HT1080 (cell line): ENCODE results near the gene GEMIN5. TPM values are rescaled to one million over a fixed set of nuclear protein-coding genes. Genes with fewer than 3 reads are reported as not detected.

Source experiments
- DNase-seq: peaks from one replicate; pipeline ENCODE4 v3.0.0-alpha.2; 2015; ENCODE audit warnings: low read depth
- total RNA-seq: library from RNA; depleted of rRNA; stranded (reverse); fragments of >200 nt; shearing (Covaris generic); gene quantifications from 2 replicates; pipeline ENCODE4 v1.2.3, GENCODE V29; 2014; rRNA removed

GEMIN5 gene
- total RNA-seq, 1 experiment from 2014 or later: 28.6 TPM

DNA sequence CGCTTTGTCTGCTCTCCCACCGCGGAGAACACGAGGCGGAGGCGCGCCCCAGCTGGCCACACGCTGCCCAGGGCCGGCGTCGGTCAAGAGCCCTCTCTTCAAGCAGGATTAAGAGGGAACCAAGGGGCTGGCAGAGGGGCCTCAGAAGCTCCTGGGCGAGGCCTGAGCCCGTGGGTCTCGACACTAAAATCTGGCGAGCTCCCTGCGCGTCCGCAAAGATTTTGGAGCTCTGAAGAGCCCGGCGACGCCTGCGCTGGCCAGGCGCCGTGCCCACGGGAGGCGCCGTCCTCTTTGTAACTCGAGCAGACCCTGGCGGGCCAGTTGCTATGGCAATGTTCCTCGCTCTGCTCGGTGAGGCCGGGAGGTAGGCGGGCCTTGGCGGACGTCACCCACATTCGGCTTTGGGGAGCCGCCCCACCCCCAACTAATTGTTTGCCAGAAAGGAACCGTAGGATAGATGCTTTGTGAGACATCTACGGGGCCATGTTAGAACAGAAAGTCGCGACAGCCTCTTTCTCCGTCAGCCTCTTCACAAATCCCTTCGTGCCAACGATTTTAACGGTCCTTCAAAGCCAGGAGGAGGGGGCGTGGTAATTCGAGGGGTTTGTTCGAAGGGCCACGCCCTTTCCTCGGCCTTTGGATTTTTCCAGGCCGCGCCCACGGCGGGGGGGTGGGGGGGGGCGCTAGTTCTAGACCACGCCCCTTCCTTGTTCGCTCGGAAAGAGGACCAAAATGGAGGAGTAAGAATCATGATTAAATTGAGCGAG, 80.3 kb downstream of the GEMIN5 start:
- peak; percentile 95 for DNase-seq

DNA sequence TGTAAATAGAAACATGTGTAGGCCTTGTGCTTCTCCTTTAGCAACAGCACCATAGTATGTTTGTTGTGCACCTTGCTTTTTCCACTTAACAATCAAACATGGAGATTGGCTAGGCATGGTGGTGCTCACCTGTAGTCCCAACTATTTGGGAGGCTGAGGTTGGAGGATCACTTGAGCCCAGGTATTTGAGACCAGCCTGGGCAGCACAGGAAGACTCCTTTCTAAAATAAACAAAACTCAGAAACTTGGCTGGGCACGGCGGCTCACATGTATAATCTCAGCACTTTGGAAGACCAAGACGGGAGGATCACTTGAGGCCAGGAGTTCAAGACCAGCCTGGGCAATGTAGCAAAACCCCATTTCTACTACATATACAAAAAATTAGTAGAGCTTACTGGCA, 86.7 kb downstream of the GEMIN5 start:
- DNase-seq: no peak

DNA sequence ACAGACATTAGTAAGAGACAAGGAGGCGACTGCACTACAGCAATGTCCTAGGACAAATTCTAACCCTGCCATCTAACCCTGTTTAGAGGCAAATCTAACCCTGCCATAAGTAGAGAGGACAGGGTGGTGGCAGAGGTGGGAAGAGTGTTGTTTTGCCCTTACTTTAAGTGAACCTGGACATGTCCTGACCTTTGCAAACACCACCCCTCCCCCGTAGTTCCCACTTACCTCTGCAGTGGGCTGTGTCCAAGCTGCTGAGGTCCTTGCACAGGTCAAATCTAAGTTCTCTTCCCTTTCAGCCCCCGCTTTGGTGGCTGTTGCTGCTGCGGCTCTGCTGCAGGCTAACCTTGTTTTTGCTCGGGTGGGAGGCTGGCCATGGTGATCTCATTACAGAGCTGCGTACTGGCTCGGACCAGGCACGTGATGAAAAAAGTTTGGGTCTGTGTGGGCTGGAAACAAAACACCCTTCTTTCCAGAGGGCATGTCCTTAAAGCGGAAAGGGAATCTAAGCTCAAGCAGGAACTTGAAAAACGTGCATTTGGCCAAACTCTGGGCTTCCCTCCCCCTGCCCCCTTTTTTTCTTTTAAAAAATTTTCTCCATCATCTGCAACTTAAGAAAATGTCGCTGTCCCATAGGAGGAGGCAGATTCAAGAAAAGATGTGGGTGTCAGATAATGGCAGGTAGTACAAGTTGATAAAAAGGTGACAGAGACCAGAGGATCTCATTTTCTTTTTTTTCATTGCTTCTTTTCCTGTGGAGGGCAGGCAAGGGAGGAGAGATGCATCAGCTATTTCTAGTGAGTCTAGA, 87.6 kb downstream of the GEMIN5 start, which contains the start of gene FAXDC2:
Gene FAXDC2 (minus strand): TSS at position 349 of the 808 bp plus-strand sequence. CDS start 12,425 bp downstream, outside the sequence.
- peak; percentile 68 for DNase-seq

DNA sequence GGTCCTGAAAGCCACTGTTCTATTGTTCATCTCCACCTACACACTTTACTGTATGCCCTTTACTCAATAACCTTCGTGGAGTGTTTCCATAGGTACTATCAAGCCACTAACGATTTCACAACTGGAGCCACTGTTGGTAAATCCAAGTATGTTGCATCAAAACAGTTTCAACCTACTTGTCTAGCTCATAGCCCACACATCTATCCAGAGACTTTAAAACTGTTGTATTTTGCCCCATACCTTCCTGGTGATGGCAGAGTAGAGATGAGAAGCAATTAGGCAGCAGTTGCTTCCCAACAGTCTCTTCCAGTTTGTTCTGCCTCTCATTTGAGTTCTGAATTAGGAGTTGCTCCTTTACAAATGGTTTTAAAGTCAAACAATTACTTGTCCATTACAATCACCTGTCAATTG, 88.2 kb downstream of the GEMIN5 start:
- no peak for DNase-seq

DNA sequence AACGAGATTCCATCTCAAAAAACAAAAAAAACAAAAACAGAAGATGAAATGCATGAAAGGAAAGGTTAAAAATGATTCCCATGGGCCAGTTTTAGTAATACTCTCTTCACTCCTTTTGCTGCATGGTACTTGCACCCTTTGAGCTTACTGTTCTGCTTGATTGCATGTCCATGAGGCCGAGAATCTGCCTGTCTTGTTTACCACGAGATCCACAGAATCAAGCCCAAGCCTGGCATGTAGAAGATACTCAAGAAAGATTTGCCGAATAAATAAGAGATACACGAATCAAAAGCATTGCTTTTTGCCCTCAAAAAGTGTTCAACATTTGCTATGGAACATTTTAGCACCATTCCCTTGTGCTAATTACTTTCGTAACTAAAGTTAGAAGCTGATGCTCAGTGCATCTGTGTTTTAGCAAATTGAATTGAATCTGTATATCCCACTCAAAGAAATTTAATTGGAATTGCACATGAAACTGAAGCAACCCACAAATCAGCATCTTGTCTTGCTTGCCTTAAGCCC, 88.7 kb downstream of the GEMIN5 start:
- DNase-seq: no peak

DNA sequence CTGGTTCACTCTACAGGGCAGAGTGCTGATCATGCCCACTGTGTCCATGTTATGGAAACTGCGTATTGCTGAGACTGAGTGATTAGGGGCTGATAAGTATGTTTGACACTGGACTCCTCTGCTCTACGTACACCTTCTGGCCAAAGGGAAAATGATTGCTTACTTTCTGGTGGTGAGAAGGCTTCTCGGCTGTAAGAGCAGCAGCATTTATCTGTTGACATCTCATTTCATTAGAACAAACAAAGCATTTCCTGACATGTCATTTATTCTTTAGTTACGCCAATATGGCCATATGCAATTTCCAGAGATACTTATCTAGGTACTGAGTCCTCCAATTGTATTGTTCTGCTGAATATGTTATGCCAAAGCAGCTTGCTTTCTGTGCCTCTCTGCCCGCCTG, 93.2 kb downstream of the GEMIN5 start:
- no peak for DNase-seq

DNA sequence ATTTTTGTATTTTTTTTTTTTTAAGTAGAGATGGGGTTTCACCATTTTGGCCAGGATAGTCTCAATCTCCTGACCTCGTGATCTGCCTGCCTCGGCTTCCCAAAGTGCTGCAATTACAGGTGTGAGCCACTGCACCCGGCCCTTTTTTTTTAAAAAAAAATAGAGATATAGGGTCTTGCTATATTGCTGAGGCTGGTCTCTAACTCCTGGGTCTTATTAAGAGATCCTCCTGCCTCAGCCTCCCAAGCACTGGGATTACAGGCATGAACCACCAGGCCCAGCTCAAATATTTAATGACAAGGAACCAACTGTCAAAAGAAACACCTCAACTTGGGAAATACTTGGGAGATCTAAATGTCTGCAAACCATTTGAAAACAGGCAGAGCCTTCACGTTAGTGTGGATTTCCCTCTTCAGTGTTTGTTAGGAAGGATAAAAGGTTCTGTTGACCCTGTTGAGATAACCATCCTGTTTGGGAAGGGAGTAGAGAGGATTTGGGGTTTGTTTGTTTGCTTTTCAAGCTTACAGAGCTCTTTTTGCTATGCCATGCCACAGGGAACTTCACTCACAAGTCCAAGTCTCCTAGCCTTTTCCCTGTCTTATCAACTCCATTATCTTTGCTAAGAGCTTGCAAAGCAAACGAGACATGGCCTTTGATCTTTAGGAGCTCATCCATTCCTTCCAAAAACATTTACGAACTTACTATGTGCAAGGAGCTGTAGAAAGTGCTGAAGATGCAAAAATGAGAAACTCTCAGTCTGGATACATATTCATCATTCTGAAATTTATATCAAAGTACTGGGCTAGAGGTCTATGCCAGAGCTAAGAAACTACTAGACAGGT, 95.1 kb downstream of the GEMIN5 start:
- no peak for DNase-seq

DNA sequence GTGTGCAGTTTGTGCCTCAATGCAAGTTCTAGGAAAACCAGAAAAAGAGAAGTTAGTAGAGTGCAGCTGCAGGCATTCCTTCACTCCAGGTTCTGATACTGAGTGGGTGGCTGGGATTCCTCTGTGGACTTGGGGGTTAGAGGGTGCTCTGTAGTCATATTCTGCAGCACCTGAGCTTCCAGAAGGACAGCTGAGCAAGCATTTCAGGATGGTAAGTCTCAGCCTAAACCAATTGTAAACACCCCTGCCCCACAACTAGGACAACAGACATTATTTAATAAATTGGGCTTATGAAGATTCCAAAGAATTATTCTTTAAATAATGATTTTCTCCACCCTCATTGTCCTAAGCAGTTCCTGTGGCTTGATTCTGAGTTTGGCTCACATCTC, 96.7 kb downstream of the GEMIN5 start:
- DNase-seq: no peak

DNA sequence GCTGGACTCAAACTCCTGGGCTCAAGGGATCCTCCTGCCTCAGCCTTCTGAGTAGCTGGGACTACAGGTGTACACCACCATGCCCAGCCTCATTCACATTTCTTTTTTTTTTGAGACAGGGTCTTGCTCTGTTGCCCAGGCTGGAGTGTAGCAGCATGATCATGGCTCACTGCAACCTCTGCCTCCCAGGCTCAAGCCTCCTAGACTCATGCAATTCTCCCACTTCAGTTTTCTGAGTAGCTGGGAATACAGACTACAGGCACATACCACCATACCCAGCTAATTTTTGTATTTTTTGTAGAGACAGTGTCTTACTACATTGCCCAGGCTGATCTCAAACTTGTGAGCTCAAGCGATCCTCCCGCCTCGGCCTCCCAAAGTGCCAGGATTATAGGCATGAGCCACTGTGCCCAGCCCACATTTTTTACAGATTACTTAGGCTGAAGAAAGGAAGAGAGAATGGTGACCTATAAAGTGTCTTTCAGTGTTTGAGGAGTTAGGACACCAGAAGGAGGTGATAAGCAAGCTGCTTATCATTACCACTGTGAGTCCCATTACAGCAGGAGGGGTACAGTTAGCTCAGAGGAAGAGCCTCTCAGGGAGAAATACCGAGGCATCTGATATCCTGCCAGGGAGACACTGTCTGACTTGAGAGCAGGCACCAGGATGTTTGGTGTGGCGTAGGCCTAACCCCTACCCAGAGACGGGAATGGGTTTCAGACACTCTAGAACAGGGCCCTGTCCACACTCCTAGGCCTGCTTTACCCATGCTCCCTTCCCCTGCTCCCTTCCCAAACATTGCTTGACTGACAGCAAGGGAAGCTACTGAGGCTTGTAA, 97.4 kb downstream of the GEMIN5 start:
- no peak for DNase-seq

Other genes with a start within 250 kb of the GEMIN5 start
- 60.2 and 79.1 TPM in 2 replicates for gene LARP1, start 182.8 kb downstream of the GEMIN5 start, total RNA-seq
- gene FAXDC2, start 87.6 kb downstream of the GEMIN5 start, total RNA-seq: 0.90 and 1.4 TPM in 2 replicates
- gene CNOT8, start 79.6 kb downstream of the GEMIN5 start, total RNA-seq: 40.0 and 52.5 TPM in 2 replicates
- gene MRPL22, start 2.9 kb upstream of the GEMIN5 start, total RNA-seq: 34.0 and 39.7 TPM in 2 replicates
- gene KIF4B, start 75.5 kb upstream of the GEMIN5 start, total RNA-seq: not detected in 2 replicates